Vagina (tissue), 2 donors: ENCODE data around the gene LAG3.

Experiments
- POLR2A ChIP-seq, 2 donors: fragments of 450-650 bp; IDR thresholded peaks; one replicate each; pipeline ENCODE4 v1.6.1; 2017; ENCODE audit warnings: antibody characterized with exemption in 2 of 2, mild to moderate bottlenecking in 2 of 2, moderate library complexity in 2 of 2
- POLR2AphosphoS5 ChIP-seq, 2 donors: sonication (generic); formaldehyde crosslinking; IDR thresholded peaks; one replicate each; pipeline ENCODE4 v1.9.0; 2017; ENCODE audit warnings: antibody characterized with exemption in 2 of 2, mild to moderate bottlenecking in 2 of 2, low read depth in 1 of 2; ENCODE audit not compliant: insufficient read depth in 1 of 2

DNA sequence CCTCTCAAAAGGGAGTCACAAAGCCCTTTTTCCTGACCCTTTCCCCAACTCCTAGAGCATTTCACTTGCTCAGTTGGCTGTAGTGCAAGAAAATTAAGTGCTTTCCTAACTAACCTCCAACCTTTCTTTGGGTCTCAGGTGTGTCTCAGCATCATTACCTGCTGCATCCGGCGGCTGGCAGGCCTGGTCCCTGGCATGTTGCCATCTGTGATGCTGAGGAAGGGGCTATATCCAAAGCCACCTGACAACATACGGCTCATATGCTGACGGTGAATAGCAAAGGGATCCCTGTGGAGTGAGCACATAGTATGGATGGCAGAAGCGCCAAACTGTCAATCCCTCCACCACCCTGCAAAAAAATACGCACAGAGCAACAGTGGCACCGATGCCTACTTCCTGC lies 20.6 kb upstream of the LAG3 start:
- TF ChIP-seq POLR2AphosphoS5 (IDR thresholded peaks at IDR 0.05; ENCODE audit: insufficient read depth in 1 of 2, low read depth in 1 of 2) (no peak), POLR2A (IDR thresholded peaks at IDR 0.05) (no peak)
